Spleen (tissue), 11 donors: Measurements from ENCODE around the gene PLEKHG3. TPM values are rescaled to one million over a fixed set of nuclear protein-coding genes. Genes with fewer than 3 reads are reported as not detected.
A peak's percentile ranks its signal among the peaks of the same experiment; 100 is the strongest.

ENCODE experiments used
- DNase-seq: peaks from one replicate; pipeline ENCODE4 v3.0.0-alpha.2; 2020
- H3K27ac ChIP-seq, 8 donors: fragments of 200-600 bp; sonication (generic) in 7 of 8; 1 replicate in 4 of 8; 2 replicates in 4 of 8; pipeline versions ENCODE4 v1.5.0 to v1.8.0; 2016 to 2021; ENCODE audit warnings: inconsistent platforms in 4 of 8, mild to moderate bottlenecking in 4 of 8, moderate library complexity in 1 of 8
- H3K27me3 ChIP-seq, 7 donors: fragments of 200-600 bp; sonication (generic) in 6 of 7; replicated peaks in 1 of 7; 1 replicate in 4 of 7; 2 replicates in 3 of 7; pipeline versions ENCODE4 v1.5.0 to v1.8.0; 2016 to 2021; ENCODE audit warnings: inconsistent platforms in 3 of 7, mild to moderate bottlenecking in 1 of 7
- H3K36me3 ChIP-seq, 6 donors: fragments of 200-600 bp; sonication (generic) in 5 of 6; 1 replicate in 4 of 6; 2 replicates in 2 of 6; pipeline versions ENCODE4 v1.5.0 to v1.8.0; 2016 to 2021; ENCODE audit warnings: inconsistent platforms in 2 of 6
- H3K4me1 ChIP-seq, 6 donors: fragments of 200-600 bp; sonication (generic) in 5 of 6; 1 replicate in 3 of 6; 2 replicates in 3 of 6; pipeline versions ENCODE4 v1.5.0 to v1.8.0; 2016 to 2021; ENCODE audit warnings: inconsistent platforms in 3 of 6
- H3K4me3 ChIP-seq, 8 donors: fragments of 200-600 bp; sonication (generic) in 7 of 8; 1 replicate in 4 of 8; 2 replicates in 4 of 8; pipeline versions ENCODE4 v1.5.0 to v1.8.0; 2016 to 2021; ENCODE audit warnings: inconsistent platforms in 4 of 8, mild to moderate bottlenecking in 4 of 8, moderate library complexity in 2 of 8
- H3K9me3 ChIP-seq, 8 donors: fragments of 200-600 bp; sonication (generic) in 7 of 8; 1 replicate in 4 of 8; 2 replicates in 4 of 8; pipeline versions ENCODE4 v1.5.0 to v1.8.0; 2016 to 2021; ENCODE audit warnings: inconsistent platforms in 4 of 8
- CTCF ChIP-seq, 11 experiments: fragments of 200-600 bp in 7 of 11; fragments of 450-650 bp in 4 of 11; sonication (generic) in 4 of 11; IDR thresholded peaks in 8 of 11; conservative IDR thresholded peaks in 3 of 11; 1 replicate in 7 of 11; 2 replicates in 4 of 11; pipeline versions ENCODE4 v1.4.0 to v1.8.0; 2016 to 2021; ENCODE audit warnings: antibody characterized with exemption in 11 of 11, inconsistent platforms in 4 of 11, mild to moderate bottlenecking in 1 of 11
- POLR2A ChIP-seq, 3 donors: fragments of 450-650 bp; IDR thresholded peaks; one replicate each; pipeline ENCODE4 v1.5.1; 2017; ENCODE audit warnings: antibody characterized with exemption in 3 of 3, mild to moderate bottlenecking in 1 of 3
- POLR2AphosphoS5 ChIP-seq, 3 donors: sonication (generic); formaldehyde crosslinking; IDR thresholded peaks; one replicate each; pipeline ENCODE4 v1.5.1; 2017; ENCODE audit warnings: antibody characterized with exemption in 3 of 3
- WGBS, 5 donors: extraction: QIAGEN DNeasy Blood & Tissue Kit in 3 of 5; methylation state at CpG; one replicate each; pipeline versions ENCODE4 v1.1.5 to v1.1.7; 2013 to 2018; 5-methylcytosine and 5-hydroxymethylcytosine counted together
- intact Hi-C: fragments of 100-400 bp; cut with DNase I; formaldehyde crosslinking; loops from one replicate; pipeline ENCODE4 v1.15.0; 2023; ENCODE audit warnings: low total_unique reads
- polyA plus RNA-seq, 3 donors: library from polyadenylated mRNA; stranded (reverse); fragments of 200-250 nt; gene quantifications; one replicate each; pipeline ENCODE4 v1.2.1, GENCODE V29; 2013
- total RNA-seq, 7 donors: library from RNA; depleted of rRNA in 3 of 7; stranded (reverse); fragments of >200 nt in 3 of 7; fragmentation: NEBNext Ultra II Directional in 4 of 7; extraction: Animal tissue kit (Norgen Biotek cat#: 25700) in 4 of 7; gene quantifications; one replicate each; pipeline versions ENCODE4 v1.1.0 to v1.2.1, GENCODE V29; 2016 to 2021
- donor health status: healthy with polysubstance abuse.
- donor health status: DM: no; HTN: no; CAD: no; lungs with moderate emphysema.
- donor health status: DM: no; HTN: no; CAD: no.
- donor health status: Bipolar disorder and iron deficiency.
- donor health status: healthy.
- donor health status: DM: no; HTN: no; CAD: no.
- donor health status: DM: yes; HTN: yes; CAD: no.

Gene PLEKHG3
- total and polyA plus RNA-seq, 10 donors: 4.5 to 77.7 (median 45.4) TPM

DNA sequence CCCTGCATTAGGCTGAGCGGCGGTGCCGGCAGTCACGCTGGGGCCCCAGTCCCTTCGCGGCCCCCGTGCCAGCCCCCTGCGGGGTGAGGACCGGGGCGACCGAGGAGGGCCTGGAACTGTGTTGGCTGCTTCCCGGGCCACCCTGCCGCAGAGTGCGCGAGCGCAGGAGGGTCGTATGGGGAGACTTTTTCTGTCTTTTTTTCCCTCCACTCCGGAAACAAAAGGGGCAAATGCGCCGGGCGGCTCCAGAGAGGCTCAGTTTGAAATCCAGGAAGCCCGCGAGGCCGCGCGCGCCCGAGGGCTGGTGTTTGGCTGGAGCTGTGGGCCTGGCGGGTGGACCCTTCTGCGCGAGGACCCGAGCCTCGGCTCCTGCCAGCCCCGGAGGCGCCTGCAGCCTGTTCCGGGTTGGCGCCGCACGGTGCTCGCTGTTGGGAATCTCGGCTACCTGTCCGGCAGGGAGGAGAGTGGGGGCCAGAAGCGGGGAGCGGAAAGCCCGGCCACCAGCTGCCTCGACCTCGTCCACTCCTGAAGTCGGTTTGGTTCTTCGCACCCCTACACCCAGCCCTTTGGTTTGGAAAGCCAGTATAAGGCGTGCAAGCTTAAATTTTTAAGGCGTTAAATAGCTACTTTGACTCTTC lies 638 bp downstream of the PLEKHG3 start:
- H3K4me1 ChIP-seq: peaks cover 19 to 81% (median 73%) of the 10 kb centered on the region in 6 donors
- peak overlapping the region; percentile 42 to 81 (median 74) for H3K4me3 ChIP-seq
- DNase-seq: peak; percentile 88
- peak overlapping the region; percentile 73 to 97 (median 93) for H3K27ac ChIP-seq
- 1 to 5% (median 2%) methylated on average over 25 to 51 of the region's 51 CpGs for WGBS, 5 donors
- no peaks in the 10 kb centered on the region for H3K9me3 ChIP-seq
- no peaks in the 10 kb centered on the region for H3K36me3 ChIP-seq
- TF ChIP-seq CTCF (IDR thresholded peaks at IDR 0.05 in 8 of 11, conservative IDR thresholded peaks at IDR 0.05 in 3 of 11) (no peak), POLR2AphosphoS5 (IDR thresholded peaks at IDR 0.05) (no peak), POLR2A (IDR thresholded peaks at IDR 0.05) (no peak)
- peaks cover 0 to 60% (median 18%) of the 10 kb centered on the region in 7 donors for H3K27me3 ChIP-seq
- intact Hi-C loops: no loop called here

DNA sequence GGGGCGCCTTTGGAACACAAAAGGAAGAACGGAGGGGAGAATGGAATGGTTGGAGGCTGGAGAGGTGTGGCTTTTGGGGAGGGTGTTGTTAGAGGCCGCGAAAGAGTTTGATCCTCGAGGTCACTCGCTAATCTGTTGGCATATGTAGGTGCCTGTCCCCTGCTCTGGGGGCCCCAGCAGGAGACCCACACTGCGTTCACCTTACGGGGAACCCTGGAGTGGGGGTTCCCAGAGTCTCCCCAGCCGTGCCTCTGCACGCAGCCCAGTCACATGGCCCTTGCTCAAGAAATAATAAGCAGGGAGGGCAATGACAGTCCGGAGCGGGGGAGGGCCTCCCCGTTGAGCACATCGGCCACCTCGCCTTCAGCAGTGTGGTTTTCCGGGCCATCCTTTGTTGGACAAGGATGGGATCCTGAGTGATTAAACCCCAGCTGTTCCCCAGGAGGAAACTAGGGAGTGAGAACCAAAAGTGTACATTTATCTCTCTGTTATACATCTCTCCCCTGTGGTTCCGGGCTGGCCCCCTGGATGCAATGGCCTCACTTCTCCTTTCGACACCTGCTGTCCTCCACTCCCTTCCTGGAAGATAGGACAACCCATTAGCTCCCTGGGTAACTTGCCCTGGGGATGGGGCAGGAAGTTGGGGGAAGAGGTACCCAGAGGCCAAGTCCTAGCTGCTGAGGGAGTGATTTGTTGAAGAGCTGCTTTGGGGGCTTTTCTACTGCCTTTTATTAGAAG lies 1.3 kb downstream of the PLEKHG3 start:
- H3K4me3 ChIP-seq: peak overlapping the region; percentile 42 to 81 (median 74)
- H3K9me3 ChIP-seq: no peaks in the 10 kb centered on the region
- H3K4me1 ChIP-seq: peaks cover 22 to 88% (median 80%) of the 10 kb centered on the region in 6 donors
- 8 to 15% (median 12%) methylated on average over 17 to 18 of the region's 18 CpGs for WGBS, 5 donors
- peak overlapping the region; percentile 73 to 97 (median 93) for H3K27ac ChIP-seq
- intact Hi-C loops: no loop called here
- H3K27me3 ChIP-seq: peaks cover 0 to 57% (median 18%) of the 10 kb centered on the region in 7 donors
- peak in 2 of 3 donors; percentile 36 to 39 for TF ChIP-seq POLR2AphosphoS5 (IDR thresholded peaks at IDR 0.05)
- no peak for TF ChIP-seq CTCF (IDR thresholded peaks at IDR 0.05 in 8 of 11, conservative IDR thresholded peaks at IDR 0.05 in 3 of 11)
- DNase-seq: peak; percentile 84
- H3K36me3 ChIP-seq: no peaks in the 10 kb centered on the region

DNA sequence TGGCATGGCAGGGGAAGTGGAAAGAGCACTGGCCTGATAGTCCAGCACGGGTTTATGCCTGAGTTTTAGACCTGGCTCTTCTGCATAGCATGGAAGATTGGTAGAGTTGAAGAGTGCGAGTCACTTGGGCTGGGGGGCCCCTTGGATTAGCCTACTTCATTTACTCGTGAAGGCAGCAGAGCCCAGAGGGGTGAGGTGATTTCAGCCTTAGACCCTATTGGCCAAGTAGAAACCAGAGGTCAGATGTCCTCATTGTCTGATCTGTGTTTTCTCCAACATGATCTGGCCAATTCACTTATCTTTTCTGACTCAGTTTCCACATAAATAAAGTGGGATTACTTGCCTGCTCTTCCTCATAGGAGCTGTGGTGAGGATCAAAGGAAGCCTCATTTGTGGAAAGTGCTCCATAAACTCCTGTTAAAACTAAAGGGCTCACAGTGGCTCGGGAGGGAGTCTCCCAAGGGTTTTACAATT lies 1.9 kb downstream of the PLEKHG3 start:
- 41 to 73% (median 55%) methylated on average over 4 of the region's 4 CpGs for WGBS, 5 donors
- DNase-seq: no peak
- peak overlapping the region in 7 of 8 donors; percentile 65 to 81 (median 76) for H3K4me3 ChIP-seq
- intact Hi-C loops: no loop called here
- TF ChIP-seq CTCF (IDR thresholded peaks at IDR 0.05 in 8 of 11, conservative IDR thresholded peaks at IDR 0.05 in 3 of 11) (no peak), POLR2AphosphoS5 (IDR thresholded peaks at IDR 0.05) (no peak), POLR2A (IDR thresholded peaks at IDR 0.05) (no peak)
- H3K9me3 ChIP-seq: no peaks in the 10 kb centered on the region
- H3K27ac ChIP-seq: peak overlapping the region; percentile 73 to 97 (median 93)
- H3K4me1 ChIP-seq: peaks cover 24 to 94% (median 86%) of the 10 kb centered on the region in 6 donors
- H3K36me3 ChIP-seq: no peaks in the 10 kb centered on the region
- H3K27me3 ChIP-seq: peaks cover 0 to 51% (median 18%) of the 10 kb centered on the region in 7 donors
